ENCODE measurements around the gene STRN4.

DNA sequence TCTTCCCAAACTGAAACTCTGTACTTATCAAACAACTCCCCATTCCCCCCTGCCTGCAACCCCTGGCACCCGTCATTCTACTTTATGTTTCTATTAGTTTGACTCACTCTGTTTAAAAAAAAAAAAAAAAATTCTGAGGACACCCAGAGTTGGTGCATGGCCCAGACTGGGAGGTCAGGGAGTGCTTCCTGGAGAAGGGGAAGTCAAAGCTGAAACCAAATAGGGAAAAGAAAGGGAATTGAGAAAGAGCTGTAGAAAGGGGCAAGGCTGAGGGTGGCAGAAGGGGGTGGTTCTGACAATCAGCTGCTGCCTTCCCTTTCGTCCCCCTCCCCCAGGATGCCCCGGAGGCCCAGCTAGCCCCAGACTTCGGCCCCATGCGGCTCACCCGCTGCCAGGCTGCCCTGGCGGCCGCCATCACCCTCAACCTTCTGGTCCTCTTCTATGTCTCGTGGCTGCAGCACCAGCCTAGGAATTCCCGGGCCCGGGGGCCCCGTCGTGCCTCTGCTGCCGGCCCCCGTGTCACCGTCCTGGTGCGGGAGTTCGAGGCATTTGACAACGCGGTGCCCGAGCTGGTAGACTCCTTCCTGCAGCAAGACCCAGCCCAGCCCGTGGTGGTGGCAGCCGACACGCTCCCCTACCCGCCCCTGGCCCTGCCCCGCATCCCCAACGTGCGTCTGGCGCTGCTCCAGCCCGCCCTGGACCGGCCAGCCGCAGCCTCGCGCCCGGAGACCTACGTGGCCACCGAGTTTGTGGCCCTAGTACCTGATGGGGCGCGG lies 9.0 kb upstream of the STRN4 start:
- TF ChIP-seq, protein P1, sequence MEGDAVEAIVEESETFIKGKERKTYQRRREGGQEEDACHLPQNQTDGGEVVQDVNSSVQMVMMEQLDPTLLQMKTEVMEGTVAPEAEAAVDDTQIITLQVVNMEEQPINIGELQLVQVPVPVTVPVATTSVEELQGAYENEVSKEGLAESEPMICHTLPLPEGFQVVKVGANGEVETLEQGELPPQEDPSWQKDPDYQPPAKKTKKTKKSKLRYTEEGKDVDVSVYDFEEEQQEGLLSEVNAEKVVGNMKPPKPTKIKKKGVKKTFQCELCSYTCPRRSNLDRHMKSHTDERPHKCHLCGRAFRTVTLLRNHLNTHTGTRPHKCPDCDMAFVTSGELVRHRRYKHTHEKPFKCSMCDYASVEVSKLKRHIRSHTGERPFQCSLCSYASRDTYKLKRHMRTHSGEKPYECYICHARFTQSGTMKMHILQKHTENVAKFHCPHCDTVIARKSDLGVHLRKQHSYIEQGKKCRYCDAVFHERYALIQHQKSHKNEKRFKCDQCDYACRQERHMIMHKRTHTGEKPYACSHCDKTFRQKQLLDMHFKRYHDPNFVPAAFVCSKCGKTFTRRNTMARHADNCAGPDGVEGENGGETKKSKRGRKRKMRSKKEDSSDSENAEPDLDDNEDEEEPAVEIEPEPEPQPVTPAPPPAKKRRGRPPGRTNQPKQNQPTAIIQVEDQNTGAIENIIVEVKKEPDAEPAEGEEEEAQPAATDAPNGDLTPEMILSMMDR (IDR thresholded peaks at IDR 0.05) = no peak
- TF ChIP-seq POLR2A (IDR thresholded peaks at IDR 0.05) = no peak

Measured in uterus (tissue), 2 donors.